ENCODE data around the gene SARS1.
"Not testable (repeated sequence)": the region's sequence is repeated elsewhere in the genome, so short reads cannot be mapped to it uniquely, and the experiment has no call there.

SARS1 gene

GRCh38 chr1:109170035-109170764 lies 43.5 kb upstream of the SARS1 start:
- Histone ChIP-seq H3K9me3 (ENCODE audit: insufficient read depth, low read length, severe bottlenecking) (no peaks in the 10 kb centered on the region), H3K4me3 (ENCODE audit: low read depth in 1 of 2, low read length in 2 of 2) (no peak overlapping the region), H3K27ac (ENCODE audit: low read length) (no peak overlapping the region), H2AFZ (ENCODE audit: low read depth, low read length) (no peak overlapping the region), H3K79me2 (ENCODE audit: insufficient read depth, low read length) (no peaks in the 10 kb centered on the region), H3K4me1 (ENCODE audit: insufficient read depth, low read length) (no peaks in the 10 kb centered on the region), H3K9ac (ENCODE audit: low read depth, low read length) (no peak overlapping the region), H3K4me2 (ENCODE audit: insufficient read depth, low read length) (no peak overlapping the region), H3K27me3 (ENCODE audit: insufficient read depth, low read length, poor library complexity) (no peaks in the 10 kb centered on the region), H3K36me3 (ENCODE audit: insufficient read depth, low read length) (no peaks in the 10 kb centered on the region), H4K20me1 (ENCODE audit: insufficient read depth, low read length) (no peaks in the 10 kb centered on the region)
- DNase-seq: no peak
- ATAC-seq (ENCODE audit: insufficient read depth, low read depth): no peak
- TF ChIP-seq CTCF (IDR thresholded peaks at IDR 0.05; ENCODE audit: borderline replicate concordance, extremely low read depth, low read length, poor library complexity, severe bottlenecking) (no peak), EZH2 (IDR thresholded peaks at IDR 0.05; ENCODE audit: borderline replicate concordance, low read depth, low read length, severe bottlenecking) (no peak)

- H3K79me2 ChIP-seq (ENCODE audit: insufficient read depth, low read length): no peaks in the 10 kb centered on the region
- no peak overlapping the region for H3K27ac ChIP-seq (ENCODE audit: low read length)
- no peak for DNase-seq
- no peak overlapping the region for H3K4me2 ChIP-seq (ENCODE audit: insufficient read depth, low read length)
- TF ChIP-seq CTCF (IDR thresholded peaks at IDR 0.05; ENCODE audit: borderline replicate concordance, extremely low read depth, low read length, poor library complexity, severe bottlenecking) (no peak), EZH2 (IDR thresholded peaks at IDR 0.05; ENCODE audit: borderline replicate concordance, low read depth, low read length, severe bottlenecking) (no peak)
- no peaks in the 10 kb centered on the region for H3K9me3 ChIP-seq (ENCODE audit: insufficient read depth, low read length, severe bottlenecking)
- no peaks in the 10 kb centered on the region for H3K27me3 ChIP-seq (ENCODE audit: insufficient read depth, low read length, poor library complexity)
- no peaks in the 10 kb centered on the region for H3K4me1 ChIP-seq (ENCODE audit: insufficient read depth, low read length)
- no peak overlapping the region for H3K9ac ChIP-seq (ENCODE audit: low read depth, low read length)
- H3K36me3 ChIP-seq (ENCODE audit: insufficient read depth, low read length): no peaks in the 10 kb centered on the region
- H3K4me3 ChIP-seq (ENCODE audit: low read depth in 1 of 2, low read length in 2 of 2): no peak overlapping the region
- H2AFZ ChIP-seq (ENCODE audit: low read depth, low read length): no peak overlapping the region
- no peak for ATAC-seq (ENCODE audit: insufficient read depth, low read depth)
- H4K20me1 ChIP-seq (ENCODE audit: insufficient read depth, low read length): no peaks in the 10 kb centered on the region
Measured at GRCh38 chr1:109171646-109172045, 42.1 kb upstream of the SARS1 start.

- not testable (repeated sequence) for H3K79me2 ChIP-seq (ENCODE audit: insufficient read depth, low read length); ATAC-seq (ENCODE audit: insufficient read depth, low read depth); H3K36me3 ChIP-seq (ENCODE audit: insufficient read depth, low read length)
Measured at GRCh38 chr1:109176349-109176748, 37.4 kb upstream of the SARS1 start.

GRCh38 chr1:109180715-109181084 lies 33.0 kb upstream of the SARS1 start:
- not testable (repeated sequence) for H3K4me2 ChIP-seq (ENCODE audit: insufficient read depth, low read length); H3K27ac ChIP-seq (ENCODE audit: low read length); H2AFZ ChIP-seq (ENCODE audit: low read depth, low read length); H3K9me3 ChIP-seq (ENCODE audit: insufficient read depth, low read length, severe bottlenecking); H4K20me1 ChIP-seq (ENCODE audit: insufficient read depth, low read length); H3K9ac ChIP-seq (ENCODE audit: low read depth, low read length); DNase-seq; H3K4me1 ChIP-seq (ENCODE audit: insufficient read depth, low read length); ATAC-seq (ENCODE audit: insufficient read depth, low read depth); H3K79me2 ChIP-seq (ENCODE audit: insufficient read depth, low read length); H3K4me3 ChIP-seq (ENCODE audit: low read depth in 1 of 2, low read length in 2 of 2); H3K27me3 ChIP-seq (ENCODE audit: insufficient read depth, low read length, poor library complexity); H3K36me3 ChIP-seq (ENCODE audit: insufficient read depth, low read length)

More at GRCh38 chr1:109176349-109176748, 37.4 kb upstream of the SARS1 start:
- not testable (repeated sequence) for H3K9ac ChIP-seq (ENCODE audit: low read depth, low read length); H3K27ac ChIP-seq (ENCODE audit: low read length); H4K20me1 ChIP-seq (ENCODE audit: insufficient read depth, low read length); H3K27me3 ChIP-seq (ENCODE audit: insufficient read depth, low read length, poor library complexity); DNase-seq; H3K4me2 ChIP-seq (ENCODE audit: insufficient read depth, low read length); H3K4me1 ChIP-seq (ENCODE audit: insufficient read depth, low read length); H2AFZ ChIP-seq (ENCODE audit: low read depth, low read length); H3K9me3 ChIP-seq (ENCODE audit: insufficient read depth, low read length, severe bottlenecking); H3K4me3 ChIP-seq (ENCODE audit: low read depth in 1 of 2, low read length in 2 of 2)

Measured in DND-41 (cell line).